ENCODE measurements around the gene SMAD3. TPM values are rescaled to one million over a fixed set of nuclear protein-coding genes. Genes with fewer than 3 reads are reported as not detected.

The SMAD3 gene
- polyA plus RNA-seq, 1 experiment: 59.4 TPM

GRCh38 chr15:67116742-67117141 lies 51.3 kb downstream of the SMAD3 start:
- no peak overlapping the region for H3K4me3 ChIP-seq (ENCODE audit: low read depth, low read length)
- POLR2A ChIA-PET: no interaction called here

GRCh38 chr15:67117370-67117769 lies 52.0 kb downstream of the SMAD3 start:
- Histone ChIP-seq H3K36me3 (ENCODE audit: control insufficient read depth, insufficient read depth, low read length) (no peaks in the 10 kb centered on the region), H3K4me3 (ENCODE audit: low read depth, low read length) (no peak overlapping the region), H3K27me3 (ENCODE audit: control insufficient read depth, insufficient read depth, low read length) (no peaks in the 10 kb centered on the region)
- no peak for DNase-seq (ENCODE audit: low read depth)
- POLR2A ChIA-PET: interaction anchor here (1.0 kb wide), 1 partner anchor 19 kb away, joined by 3 read pairs; no protein-coding TSS in a partner anchor
- TF ChIP-seq CTCF (IDR thresholded peaks at IDR 0.05; ENCODE audit: insufficient read depth, low read depth, low read length): no peak
- CTCF ChIA-PET: interaction anchor here (0.8 kb wide), 1 partner anchor 32 kb away, joined by 3 read pairs; no protein-coding TSS in a partner anchor

More at GRCh38 chr15:67116742-67117141, 51.3 kb downstream of the SMAD3 start:
- no peaks in the 10 kb centered on the region for H3K36me3 ChIP-seq (ENCODE audit: control insufficient read depth, insufficient read depth, low read length)
- TF ChIP-seq CTCF (IDR thresholded peaks at IDR 0.05; ENCODE audit: insufficient read depth, low read depth, low read length): no peak
- no peaks in the 10 kb centered on the region for H3K27me3 ChIP-seq (ENCODE audit: control insufficient read depth, insufficient read depth, low read length)
- no peak for DNase-seq (ENCODE audit: low read depth)
- CTCF ChIA-PET: interaction anchor here (1.1 kb wide), 1 partner anchor 168 kb away, joined by 4 read pairs; no protein-coding TSS in a partner anchor

- no peak for DNase-seq (ENCODE audit: low read depth)
- no peak overlapping the region for H3K4me3 ChIP-seq (ENCODE audit: low read depth, low read length)
- no peak for TF ChIP-seq CTCF (IDR thresholded peaks at IDR 0.05; ENCODE audit: insufficient read depth, low read depth, low read length)
- ChIA-PET CTCF (interaction anchor here (1.2 to 1.4 kb wide), 2 partner anchors 14 to 38 kb away, joined by 3 to 5 read pairs; no protein-coding TSS in a partner anchor), POLR2A (no interaction called here)
- no peaks in the 10 kb centered on the region for H3K27me3 ChIP-seq (ENCODE audit: control insufficient read depth, insufficient read depth, low read length)
- H3K36me3 ChIP-seq (ENCODE audit: control insufficient read depth, insufficient read depth, low read length): no peaks in the 10 kb centered on the region
Measured at GRCh38 chr15:67118808-67119207, 53.4 kb downstream of the SMAD3 start.

- Histone ChIP-seq H3K27me3 (ENCODE audit: control insufficient read depth, insufficient read depth, low read length) (no peaks in the 10 kb centered on the region), H3K36me3 (ENCODE audit: control insufficient read depth, insufficient read depth, low read length) (no peaks in the 10 kb centered on the region), H3K4me3 (ENCODE audit: low read depth, low read length) (no peak overlapping the region)
- TF ChIP-seq CTCF (IDR thresholded peaks at IDR 0.05; ENCODE audit: insufficient read depth, low read depth, low read length): no peak
- POLR2A ChIA-PET: no interaction called here
- DNase-seq (ENCODE audit: low read depth): no peak
- CTCF ChIA-PET: interaction anchor here (1.0 to 1.4 kb wide), 3 partner anchors 14 to 70 kb away, joined by 3 to 5 read pairs (median 3); no protein-coding TSS in a partner anchor
Measured at GRCh38 chr15:67119238-67119846, 53.9 kb downstream of the SMAD3 start.

- ChIA-PET POLR2A (no interaction called here), CTCF (interaction anchor here (1.0 kb wide), 2 partner anchors 27 to 69 kb away, joined by 3 read pairs; no protein-coding TSS in a partner anchor)
- no peak for DNase-seq (ENCODE audit: low read depth)
- no peaks in the 10 kb centered on the region for H3K27me3 ChIP-seq (ENCODE audit: control insufficient read depth, insufficient read depth, low read length)
- no peak for TF ChIP-seq CTCF (IDR thresholded peaks at IDR 0.05; ENCODE audit: insufficient read depth, low read depth, low read length)
- H3K4me3 ChIP-seq (ENCODE audit: low read depth, low read length): no peak overlapping the region
- H3K36me3 ChIP-seq (ENCODE audit: control insufficient read depth, insufficient read depth, low read length): no peaks in the 10 kb centered on the region
Measured at GRCh38 chr15:67120009-67120838, 54.8 kb downstream of the SMAD3 start.

Measured in BJ (cell line).